Gastrocnemius medialis (tissue), 4 donors: ENCODE measurements around the gene ARHGEF17. TPM values are rescaled to one million over a fixed set of nuclear protein-coding genes. Genes with fewer than 3 reads are reported as not detected.

Source experiments
- ATAC-seq, 2 donors: fragments of 150-250 bp; one replicate each; pipeline ENCODE4 v1.9.1; 2016
- DNase-seq, 2 donors: peaks; one replicate each; pipeline ENCODE4 v3.0.0-alpha.2; 2019
- H3K27ac ChIP-seq, 4 donors: fragments of 200-600 bp; sonication (generic); 1 replicate in 1 of 4; 2 replicates in 3 of 4; pipeline ENCODE4 v1.5.1; 2016 to 2018; ENCODE audit warnings: mild to moderate bottlenecking in 2 of 4, moderate library complexity in 1 of 4
- H3K27me3 ChIP-seq, 3 donors: fragments of 200-600 bp; sonication (generic) in 2 of 3; 1 replicate in 1 of 3; 2 replicates in 2 of 3; pipeline versions ENCODE4 v1.5.1 to v1.6.0; 2016 to 2019; ENCODE audit warnings: mild to moderate bottlenecking in 1 of 3, moderate library complexity in 1 of 3
- H3K36me3 ChIP-seq, 2 donors: fragments of 200-600 bp; sonication (generic) in 1 of 2; one replicate each; pipeline ENCODE4 v1.5.1; 2017 to 2018
- H3K4me1 ChIP-seq, 2 donors: fragments of 200-600 bp; sonication (generic) in 1 of 2; one replicate each; pipeline ENCODE4 v1.5.1; 2016 to 2017; ENCODE audit warnings: mild to moderate bottlenecking in 2 of 2
- H3K4me3 ChIP-seq, 4 donors: fragments of 200-600 bp; sonication (generic) in 3 of 4; 1 replicate in 1 of 4; 2 replicates in 3 of 4; pipeline ENCODE4 v1.5.1; 2016 to 2019; ENCODE audit warnings: mild to moderate bottlenecking in 2 of 4
- H3K9me3 ChIP-seq, 3 donors: fragments of 200-600 bp; sonication (generic) in 2 of 3; 1 replicate in 1 of 3; 2 replicates in 2 of 3; pipeline ENCODE4 v1.5.1; 2016 to 2019
- CTCF ChIP-seq, 5 experiments: fragments of 450-650 bp in 3 of 5; fragments of 200-600 bp in 2 of 5; sonication (generic) in 2 of 5; IDR thresholded peaks in 4 of 5; conservative IDR thresholded peaks in 1 of 5; 1 replicate in 4 of 5; 2 replicates in 1 of 5; pipeline ENCODE4 v1.5.1; 2016 to 2019; ENCODE audit warnings: antibody characterized with exemption in 5 of 5, mild to moderate bottlenecking in 3 of 5, moderate library complexity in 3 of 5
- POLR2A ChIP-seq, 2 donors: fragments of 450-650 bp; IDR thresholded peaks; one replicate each; pipeline ENCODE4 v1.6.1; 2017; ENCODE audit warnings: antibody characterized with exemption in 2 of 2, mild to moderate bottlenecking in 2 of 2, moderate library complexity in 2 of 2
- in situ Hi-C, 4 donors: fragments of 200-750 bp; cut with MboI; loops; one replicate each; pipeline versions ENCODE4 v1.15.0 to v1.8.0; 2017; ENCODE audit warnings: low sequenced_read_pairs in 4 of 4
- intact Hi-C: fragments of 100-400 bp; cut with DNase I; formaldehyde crosslinking; loops from one replicate; pipeline ENCODE4 v1.15.1; 2023; ENCODE audit warnings: low total_unique reads
- total RNA-seq, 4 donors: library from RNA; depleted of rRNA; stranded (reverse); fragments of >200 nt; gene quantifications; one replicate each; pipeline versions ENCODE4 v1.1.0 to v1.2.3, GENCODE V29; 2016

ARHGEF17 gene
- total RNA-seq, 4 donors from 2014 or later = 8.9 to 16.9 (median 13.9) TPM

DNA sequence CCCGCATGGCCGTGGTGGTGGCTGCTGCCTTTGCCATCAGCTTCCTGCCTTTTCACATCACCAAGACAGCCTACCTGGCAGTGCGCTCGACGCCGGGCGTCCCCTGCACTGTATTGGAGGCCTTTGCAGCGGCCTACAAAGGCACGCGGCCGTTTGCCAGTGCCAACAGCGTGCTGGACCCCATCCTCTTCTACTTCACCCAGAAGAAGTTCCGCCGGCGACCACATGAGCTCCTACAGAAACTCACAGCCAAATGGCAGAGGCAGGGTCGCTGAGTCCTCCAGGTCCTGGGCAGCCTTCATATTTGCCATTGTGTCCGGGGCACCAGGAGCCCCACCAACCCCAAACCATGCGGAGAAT, 10.9 kb upstream of the ARHGEF17 start:
- no peak overlapping the region for H3K4me3 ChIP-seq
- H3K4me1 ChIP-seq = no peaks in the 10 kb centered on the region
- ATAC-seq (no peak), DNase-seq (no peak)
- intact Hi-C loops = no loop called here
- H3K36me3 ChIP-seq = no peaks in the 10 kb centered on the region
- H3K27me3 ChIP-seq = no peaks in the 10 kb centered on the region
- H3K9me3 ChIP-seq = no peaks in the 10 kb centered on the region
- in situ Hi-C loops = loop anchor here (10.0 to 25.0 kb wide), 2 partner anchors 112 to 460 kb away; no protein-coding TSS in a partner anchor
- TF ChIP-seq CTCF (IDR thresholded peaks at IDR 0.05 in 4 of 5, conservative IDR thresholded peaks at IDR 0.05 in 1 of 5) = no peak
- no peak for TF ChIP-seq POLR2A (IDR thresholded peaks at IDR 0.05)
- no peak overlapping the region for H3K27ac ChIP-seq

GRCh38 chr11:73297702-73298101, 10.4 kb upstream of the ARHGEF17 start:
- intact Hi-C loops = no loop called here
- Histone ChIP-seq H3K27me3 (no peaks in the 10 kb centered on the region), H3K4me1 (no peaks in the 10 kb centered on the region), H3K4me3 (no peak overlapping the region), H3K36me3 (no peaks in the 10 kb centered on the region), H3K9me3 (no peaks in the 10 kb centered on the region), H3K27ac (no peak overlapping the region)
- DNase-seq = no peak
- TF ChIP-seq CTCF (IDR thresholded peaks at IDR 0.05 in 4 of 5, conservative IDR thresholded peaks at IDR 0.05 in 1 of 5) (no peak), POLR2A (IDR thresholded peaks at IDR 0.05) (no peak)
- ATAC-seq = no peak
- in situ Hi-C loops = loop anchor here (10.0 to 25.0 kb wide), 2 partner anchors 113 to 460 kb away; no protein-coding TSS in a partner anchor

DNA sequence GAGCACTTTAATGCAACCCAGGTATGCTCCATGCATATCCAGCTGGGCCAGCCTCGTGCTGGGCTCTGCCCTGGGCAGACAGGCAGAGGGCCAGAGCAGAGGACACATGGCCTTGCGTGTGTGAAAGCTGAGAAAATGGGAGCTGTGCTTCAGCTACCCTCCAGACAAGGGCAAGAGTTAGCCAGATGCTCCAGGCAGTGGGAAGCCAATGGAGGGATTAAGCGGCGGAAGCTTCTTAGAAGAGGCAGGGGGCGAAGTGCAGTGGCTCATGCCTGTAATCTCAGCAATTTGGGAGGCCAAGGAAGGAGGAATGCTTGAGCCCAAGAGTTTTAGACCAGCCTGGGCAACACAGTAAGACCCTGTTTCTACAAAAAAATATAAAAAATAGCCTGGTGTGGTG, 9.8 kb upstream of the ARHGEF17 start:
- no peaks in the 10 kb centered on the region for H3K4me1 ChIP-seq
- no peaks in the 10 kb centered on the region for H3K36me3 ChIP-seq
- no peak overlapping the region for H3K4me3 ChIP-seq
- ATAC-seq (no peak), DNase-seq (no peak)
- H3K27ac ChIP-seq = no peak overlapping the region
- no peaks in the 10 kb centered on the region for H3K27me3 ChIP-seq
- H3K9me3 ChIP-seq = no peaks in the 10 kb centered on the region
- intact Hi-C loops (no loop called here), in situ Hi-C loops (loop anchor here (10.0 to 25.0 kb wide), 2 partner anchors 113 to 461 kb away; no protein-coding TSS in a partner anchor)
- TF ChIP-seq POLR2A (IDR thresholded peaks at IDR 0.05) (no peak), CTCF (IDR thresholded peaks at IDR 0.05 in 4 of 5, conservative IDR thresholded peaks at IDR 0.05 in 1 of 5) (no peak)

DNA sequence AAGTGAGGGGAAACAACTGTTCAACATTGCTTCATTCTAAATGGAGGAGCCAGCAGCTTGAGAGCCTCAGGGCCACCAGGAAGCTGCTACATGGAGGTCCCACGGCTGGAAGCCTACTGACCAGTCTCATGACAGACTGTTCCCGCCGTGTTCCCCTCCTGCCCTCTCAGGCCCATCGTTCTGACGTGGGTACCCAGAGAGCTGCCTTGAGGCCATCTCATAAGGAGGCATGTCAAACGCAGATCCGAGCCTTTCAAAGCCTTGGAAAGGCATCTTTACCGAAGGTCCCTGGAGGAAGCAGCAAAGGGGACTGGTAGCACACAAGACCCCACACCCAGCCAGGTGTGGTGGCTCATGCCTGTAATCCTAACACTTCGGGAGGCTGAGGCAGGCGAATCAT, 8.3 kb upstream of the ARHGEF17 start:
- no peaks in the 10 kb centered on the region for H3K9me3 ChIP-seq
- DNase-seq (no peak), ATAC-seq (no peak)
- no peak for TF ChIP-seq POLR2A (IDR thresholded peaks at IDR 0.05)
- no peak for TF ChIP-seq CTCF (IDR thresholded peaks at IDR 0.05 in 4 of 5, conservative IDR thresholded peaks at IDR 0.05 in 1 of 5)
- H3K27ac ChIP-seq = no peak overlapping the region
- no peaks in the 10 kb centered on the region for H3K27me3 ChIP-seq
- H3K36me3 ChIP-seq = no peaks in the 10 kb centered on the region
- H3K4me3 ChIP-seq = no peak overlapping the region
- intact Hi-C loops (no loop called here), in situ Hi-C loops (loop anchor here (5.0 to 25.0 kb wide), 3 partner anchors 38 to 462 kb away; no protein-coding TSS in a partner anchor)
- H3K4me1 ChIP-seq = no peaks in the 10 kb centered on the region
